OCI-LY1 (cell line): ENCODE measurements around the gene CD3G.

Experiments
- EZH2 ChIP-seq: fragments of 200-600 bp; sonication (generic), shearing (Covaris generic); IDR thresholded peaks from 2 replicates; pipeline ENCODE4 v1.8.0; 2017; ENCODE audit warnings: borderline replicate concordance, mixed run types, mild to moderate bottlenecking, antibody characterized with exemption, low read length, moderate library complexity, mixed read lengths
- TF ChIP-seq, protein P1 (sequence below): fragments of 200-600 bp; sonication (generic), shearing (Covaris generic); IDR thresholded peaks from 2 replicates; pipeline ENCODE4 v1.5.1; 2017; ENCODE audit warnings: mild to moderate bottlenecking, antibody characterized with exemption, low read length, moderate library complexity, mixed read lengths

- TF ChIP-seq, protein P1, sequence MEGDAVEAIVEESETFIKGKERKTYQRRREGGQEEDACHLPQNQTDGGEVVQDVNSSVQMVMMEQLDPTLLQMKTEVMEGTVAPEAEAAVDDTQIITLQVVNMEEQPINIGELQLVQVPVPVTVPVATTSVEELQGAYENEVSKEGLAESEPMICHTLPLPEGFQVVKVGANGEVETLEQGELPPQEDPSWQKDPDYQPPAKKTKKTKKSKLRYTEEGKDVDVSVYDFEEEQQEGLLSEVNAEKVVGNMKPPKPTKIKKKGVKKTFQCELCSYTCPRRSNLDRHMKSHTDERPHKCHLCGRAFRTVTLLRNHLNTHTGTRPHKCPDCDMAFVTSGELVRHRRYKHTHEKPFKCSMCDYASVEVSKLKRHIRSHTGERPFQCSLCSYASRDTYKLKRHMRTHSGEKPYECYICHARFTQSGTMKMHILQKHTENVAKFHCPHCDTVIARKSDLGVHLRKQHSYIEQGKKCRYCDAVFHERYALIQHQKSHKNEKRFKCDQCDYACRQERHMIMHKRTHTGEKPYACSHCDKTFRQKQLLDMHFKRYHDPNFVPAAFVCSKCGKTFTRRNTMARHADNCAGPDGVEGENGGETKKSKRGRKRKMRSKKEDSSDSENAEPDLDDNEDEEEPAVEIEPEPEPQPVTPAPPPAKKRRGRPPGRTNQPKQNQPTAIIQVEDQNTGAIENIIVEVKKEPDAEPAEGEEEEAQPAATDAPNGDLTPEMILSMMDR = no peak
- TF ChIP-seq EZH2 = no peak
These were observed 57.9 kb downstream of the CD3G start for GRCh38 chr11:118401880-118402590.
